HEK293T (cell line): Measurements from ENCODE around the gene BCL2L1.

Experiments used
- ARNT ChIP-seq: fragments of 450-650 bp; IDR thresholded peaks from 2 replicates; pipeline ENCODE4 v1.6.1; 2017; ENCODE audit warnings: mild to moderate bottlenecking
- BHLHE40 ChIP-seq: fragments of 450-650 bp; IDR thresholded peaks from 2 replicates; pipeline ENCODE4 v1.6.1; 2016; ENCODE audit warnings: mild to moderate bottlenecking, moderate library complexity, borderline replicate concordance
- FOXA1 ChIP-seq: fragments of 450-650 bp; IDR thresholded peaks from 2 replicates; pipeline ENCODE4 v1.6.1; 2016; ENCODE audit warnings: mild to moderate bottlenecking
- L3MBTL2 ChIP-seq: fragments of 450-650 bp; conservative IDR thresholded peaks from 2 replicates; pipeline ENCODE4 v1.6.1; 2016; ENCODE audit warnings: mild to moderate bottlenecking
- NFRKB ChIP-seq: fragments of 450-650 bp; IDR thresholded peaks from 2 replicates; pipeline ENCODE4 v1.6.1; 2016; ENCODE audit warnings: mild to moderate bottlenecking, moderate library complexity
- SP1 ChIP-seq: fragments of 450-650 bp; IDR thresholded peaks from 2 replicates; pipeline ENCODE4 v1.6.1; 2017
- SUZ12 ChIP-seq: fragments of 450-650 bp; IDR thresholded peaks from 2 replicates; pipeline ENCODE4 v1.6.1; 2016; ENCODE audit warnings: mild to moderate bottlenecking
- ZNF384 ChIP-seq: fragments of 450-650 bp; IDR thresholded peaks from 2 replicates; pipeline ENCODE4 v1.6.1; 2016

GRCh38 chr20:31710423-31711108 lies 12.1 kb downstream of the BCL2L1 start:
- no peak for TF ChIP-seq SP1
- no peak for TF ChIP-seq FOXA1
- TF ChIP-seq ARNT, result no peak
- TF ChIP-seq BHLHE40, result no peak
- TF ChIP-seq ZNF384, result no peak
- TF ChIP-seq NFRKB, result no peak
- no peak for TF ChIP-seq SUZ12
- TF ChIP-seq L3MBTL2, result no peak
